K562 (cell line): ENCODE results near the gene OLIG1. TPM values are rescaled to one million over a fixed set of nuclear protein-coding genes. Genes with fewer than 3 reads are reported as not detected.

Experiments
- ATAC-seq: fragments of 200-7000 bp; cut with Tn5 transposase; 3 replicates; pipeline ENCODE4 v1.9.1; 2020; ENCODE audit warnings: moderate library complexity
- BruUV-seq: library from RNA; stranded (reverse); fragments of 400-500 nt; replicated peaks from 2 replicates; lab custom pipeline; 2021; lab: Mats Ljungman, UMichigan
- CTCF ChIA-PET: fragments of 300-600 bp; formaldehyde crosslinking; extraction: SDS; loops from one replicate; lab custom pipeline; 2021; ENCODE audit warnings: low intra/inter-chr PET ratio; lab: Yijun Ruan, JAX
- POLR2A ChIA-PET: fragments of 300-600, 350-650 bp; sonication (Branson Sonifier 250); formaldehyde crosslinking; extraction: SDS; loops from one replicate; lab custom pipeline; 2021; ENCODE audit warnings: antibody characterized with exemption, inconsistent platforms; lab: Yijun Ruan, JAX
- DNase-seq, 4 experiments: peaks; one replicate each; pipeline versions ENCODE4 v3.0.0 to v3.0.0-alpha.2; 2011 to 2018; ENCODE audit warnings: low spot score in 3 of 4, mixed read lengths in 3 of 4; ENCODE audit errors: extremely low read depth in 1 of 4
- FAIRE-seq: peaks from 2 replicates; lab custom pipeline; 2011; peaks lifted over from hg19 to GRCh38; lab: Jason Lieb, UNC
- H2AFZ ChIP-seq: 2 replicates; pipeline ENCODE4 v1.6.0; 2011; ENCODE audit warnings: low read depth, low read length, control low read depth, inconsistent platforms
- H3K27ac ChIP-seq: fragments of 200-600 bp; 3 replicates; pipeline ENCODE4 v1.8.0; 2011; ENCODE audit warnings: low read depth, mild to moderate bottlenecking, control low read depth, inconsistent platforms, low read length, moderate library complexity, mixed read lengths; ENCODE audit errors: extremely low read depth
- H3K27me3 ChIP-seq, 2 experiments: fragments of 300-600 bp in 1 of 2; 2 replicates in 1 of 2; 3 replicates in 1 of 2; pipeline versions ENCODE4 v1.6.0 to v1.8.0; 2011; ENCODE audit warnings: inconsistent platforms in 2 of 2, low read length in 2 of 2, mild to moderate bottlenecking in 1 of 2, mixed read lengths in 1 of 2, moderate library complexity in 1 of 2; ENCODE audit not compliant: control insufficient read depth in 2 of 2, insufficient read depth in 2 of 2
- H3K36me3 ChIP-seq: fragments of 300-600 bp; 3 replicates; pipeline ENCODE4 v1.8.0; 2011; ENCODE audit warnings: mild to moderate bottlenecking, low read length, inconsistent platforms; ENCODE audit not compliant: control insufficient read depth, insufficient read depth
- H3K4me1 ChIP-seq, 2 experiments: fragments of 200-600 bp in 1 of 2; replicated peaks in 1 of 2; 2 replicates in 1 of 2; 3 replicates in 1 of 2; pipeline versions ENCODE4 v1.5.1 to v1.8.0; 2011; ENCODE audit warnings: inconsistent platforms in 2 of 2, low read length in 2 of 2, mild to moderate bottlenecking in 1 of 2, mixed read lengths in 1 of 2, moderate library complexity in 1 of 2; ENCODE audit not compliant: control insufficient read depth in 2 of 2, insufficient read depth in 2 of 2
- H3K4me2 ChIP-seq: 2 replicates; pipeline ENCODE4 v1.6.1; 2011; ENCODE audit warnings: low read length, control low read depth, inconsistent platforms, mixed read lengths; ENCODE audit not compliant: insufficient read depth
- H3K4me3 ChIP-seq: fragments of 200-600 bp; sonication (generic), shearing (Covaris generic); 2 replicates; pipeline ENCODE4 v1.5.1; 2016; ENCODE audit warnings: control low read depth, inconsistent platforms
- H3K79me2 ChIP-seq: fragments of 200-600 bp; 3 replicates; pipeline ENCODE4 v1.8.0; 2011; ENCODE audit warnings: low read length, inconsistent platforms; ENCODE audit not compliant: control insufficient read depth, insufficient read depth
- H3K9ac ChIP-seq, 2 experiments: 2 replicates each; pipeline versions ENCODE4 v1.6.0 to v1.6.1; 2011; ENCODE audit warnings: low read depth in 2 of 2, low read length in 2 of 2, control low read depth in 1 of 2, inconsistent platforms in 1 of 2, mild to moderate bottlenecking in 1 of 2, mixed read lengths in 1 of 2; ENCODE audit not compliant: insufficient read depth in 1 of 2
- H3K9me1 ChIP-seq: one replicate; pipeline ENCODE4 v1.6.0; 2011; ENCODE audit warnings: inconsistent platforms, mild to moderate bottlenecking, low read length, moderate library complexity; ENCODE audit not compliant: control insufficient read depth, insufficient read depth
- H3K9me3 ChIP-seq: replicated peaks from 2 replicates; pipeline ENCODE4 v1.5.1; 2011; ENCODE audit warnings: low read depth, low read length, inconsistent platforms; ENCODE audit not compliant: control insufficient read depth, insufficient read depth
- H4K20me1 ChIP-seq: replicated peaks from 2 replicates; pipeline ENCODE4 v1.6.1; 2011; ENCODE audit warnings: low read length, inconsistent platforms, mixed read lengths; ENCODE audit not compliant: control insufficient read depth, insufficient read depth
- CEBPB ChIP-seq: fragments of 450-650 bp; IDR thresholded peaks from 2 replicates; pipeline ENCODE4 v1.6.1; 2016; ENCODE audit warnings: missing genetic modification characterization, missing compliant biosample characterization
- CEBPG ChIP-seq, 3 experiments: fragments of 200-800 bp in 1 of 3; sonication (Bioruptor generic) in 1 of 3; sonication (generic) in 1 of 3; formaldehyde crosslinking in 1 of 3; IDR thresholded peaks in 2 of 3; conservative IDR thresholded peaks in 1 of 3; 2 replicates each; pipeline versions ENCODE4 v1.6.1 to v1.8.0; 2016 to 2022; ENCODE audit warnings: missing compliant biosample characterization in 2 of 3, missing genetic modification characterization in 2 of 3, mild to moderate bottlenecking in 1 of 3, missing genetic modification reagents in 1 of 3
- HMG20A ChIP-seq: fragments of 450-650 bp; formaldehyde crosslinking; conservative IDR thresholded peaks from 2 replicates; pipeline ENCODE4 v1.4.0; 2020; ENCODE audit warnings: mild to moderate bottlenecking, mixed read lengths
- TOE1 ChIP-seq, 2 experiments: fragments of 450-650 bp in 1 of 2; sonication (generic) in 1 of 2; formaldehyde crosslinking in 1 of 2; IDR thresholded peaks; 2 replicates each; pipeline versions ENCODE4 v1.7.1 to v1.8.0; 2016 to 2022; ENCODE audit warnings: borderline replicate concordance in 2 of 2, mild to moderate bottlenecking in 2 of 2, antibody characterized with exemption in 1 of 2, inconsistent platforms in 1 of 2, low read depth in 1 of 2, missing genetic modification reagents in 1 of 2, moderate library complexity in 1 of 2
- WGBS: fragments of 100-300 bp; shearing (Covaris generic); methylation state at CpG from one replicate; pipeline ENCODE4 v1.1.6; 2016; ENCODE audit warnings: low coverage, mixed read lengths; ENCODE audit not compliant: insufficient coverage; ENCODE audit errors: missing lambda C conversion rate; 5-methylcytosine and 5-hydroxymethylcytosine counted together
- in situ Hi-C: fragments of 300-500 bp; cut with MboI; formaldehyde crosslinking; loops from 4 replicates; pipeline ENCODE4 v1.15.0; 2018; ENCODE audit warnings: inconsistent platforms, mixed read lengths
- intact Hi-C: fragments of 100-400 bp; cut with micrococcal nuclease; formaldehyde crosslinking; loops from 2 replicates; pipeline ENCODE4 v1.14.2; 2022
- polyA plus RNA-seq, 8 experiments: library from polyadenylated mRNA; depleted of rRNA in 4 of 8; stranded (reverse) in 5 of 8; unstranded in 3 of 8; fragments of >200 nt; fragmentation: Nextera tagmentation in 2 of 8; fragmentation: Illumina TruSeq in 1 of 8; extraction: Ambion mirVana in 2 of 8; extraction: Trizol in 1 of 8; gene quantifications; 2 replicates each; pipeline versions ENCODE4 v1.2.1 to v1.2.3, GENCODE V29; 2011 to 2014; ENCODE audit warnings: inconsistent platforms in 1 of 8, missing spikeins in 1 of 8
- total RNA-seq, 7 experiments: library from RNA; depleted of rRNA in 6 of 7; stranded (reverse); fragments of >200 nt in 6 of 7; fragmentation: Illumina TruSeq in 2 of 7; extraction: Trizol in 2 of 7; gene quantifications; 2 replicates each; pipeline versions ENCODE4 v1.2.1 to v1.2.3, GENCODE V29; 2011 to 2021; ENCODE audit warnings: low replicate concordance in 1 of 7

OLIG1 gene
- total and polyA plus RNA-seq, 9 of the 15 experiments (the other 6 are each of a cell fraction or from before 2014, with no cell fraction given): not detected

GRCh38 chr21:33059380-33059841, 10.5 kb upstream of the OLIG1 start:
- no peak for DNase-seq
- no TSS peak for BruUV-seq
- no peak for FAIRE-seq
- Histone ChIP-seq H3K9me1 (peaks cover 4% of the 10 kb centered on the region), H2AFZ (no peak overlapping the region), H3K9ac (no peak overlapping the region), H3K4me2 (no peak overlapping the region), H3K27ac (no peak overlapping the region), H3K4me1 (no peaks in the 10 kb centered on the region), H3K27me3 (peaks cover 26 to 68% of the 10 kb centered on the region in 2 experiments; a peak in 4 of 5 replicates), H4K20me1 (no peaks in the 10 kb centered on the region; the same call in 1 of the 2 replicates), H3K79me2 (no peaks in the 10 kb centered on the region), H3K4me3 (no peak overlapping the region), H3K9me3 (no peaks in the 10 kb centered on the region), H3K36me3 (no peaks in the 10 kb centered on the region)
- ATAC-seq: no peak
- POLR2A ChIA-PET: no interaction called here
- CTCF ChIA-PET: interaction anchor here (0.6 kb wide), 1 partner anchor 141 kb away, joined by 3 read pairs; no protein-coding TSS in a partner anchor
- TF ChIP-seq CEBPB (tag) (peak; percentile 77), CEBPG (CRISPR knock-in tag; IDR thresholded peaks at IDR 0.05) (no peak), CEBPG (tag; conservative IDR thresholded peaks at IDR 0.05 in 1 of 2, IDR thresholded peaks at IDR 0.05 in 1 of 2) (peak; percentile 31 to 47; a peak in 2 of 4 replicates), HMG20A (CRISPR knock-in tag) (no peak), TOE1 (IDR thresholded peaks at IDR 0.05; ENCODE audit: borderline replicate concordance) (no peak), TOE1 (CRISPR knock-in tag; IDR thresholded peaks at IDR 0.05; ENCODE audit: borderline replicate concordance, low read depth) (no peak)
- in situ Hi-C loops: no loop called here
- intact Hi-C loops: no loop called here
- 0% methylated on average over 2 of the region's 2 CpGs for WGBS
